Measurements from ENCODE around the gene TRAPPC10.
"Not testable (repeated sequence)": the region's sequence is repeated elsewhere in the genome, so short reads cannot be mapped to it uniquely, and the experiment has no call there.

Gene TRAPPC10

DNA sequence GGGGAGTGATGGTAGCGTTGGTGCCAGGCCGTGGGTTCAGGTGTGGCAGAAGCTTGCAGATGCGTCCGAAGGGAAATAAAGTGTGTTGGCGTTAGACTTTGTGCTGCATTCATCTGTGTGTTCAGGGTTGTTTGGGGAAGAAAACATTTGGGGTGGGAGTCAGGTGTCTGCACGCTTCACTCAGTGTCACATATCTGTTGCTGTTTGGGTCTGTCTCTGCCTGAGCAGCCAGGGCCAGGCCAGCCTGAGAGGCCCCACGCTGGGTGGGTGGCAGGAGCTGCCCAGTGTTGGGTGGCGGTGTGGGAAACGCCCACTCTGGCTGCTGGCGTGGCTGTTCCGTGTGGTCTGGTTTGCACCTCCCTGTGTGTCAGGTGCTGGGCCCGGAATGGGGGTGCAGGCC lies 133.5 kb downstream of the TRAPPC10 start:
- not testable (repeated sequence) for DNase-seq (ENCODE audit: low spot score)

GRCh38 chr21:44147108-44147507 lies 135.0 kb downstream of the TRAPPC10 start:
- DNase-seq (ENCODE audit: low spot score): not testable (repeated sequence)

GRCh38 chr21:44150255-44150654 lies 138.1 kb downstream of the TRAPPC10 start:
- DNase-seq (ENCODE audit: low spot score): not testable (repeated sequence)

GRCh38 chr21:44153214-44153888 lies 141.2 kb downstream of the TRAPPC10 start:
- not testable (repeated sequence) for DNase-seq (ENCODE audit: low spot score)

DNA sequence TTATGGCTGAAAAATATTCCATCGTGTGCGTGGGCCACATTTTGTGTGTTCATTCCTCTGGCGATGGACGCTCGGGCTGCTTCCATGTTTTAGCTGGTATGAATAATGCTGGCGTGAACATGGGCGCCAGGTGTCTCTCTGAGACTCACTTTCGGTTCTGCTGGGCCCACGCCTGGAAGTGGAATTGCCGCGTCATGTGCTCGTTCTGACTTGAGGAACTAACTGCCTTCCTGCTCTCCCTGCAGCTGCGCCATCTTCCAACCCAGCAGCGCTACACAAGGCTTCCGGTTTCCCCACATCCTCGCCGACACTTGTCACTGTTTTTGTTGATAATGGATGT lies 141.8 kb downstream of the TRAPPC10 start:
- DNase-seq (ENCODE audit: low spot score): peak; percentile 32

- DNase-seq (ENCODE audit: low spot score): not testable (repeated sequence)
Measured at GRCh38 chr21:44154816-44155230, 142.7 kb downstream of the TRAPPC10 start.

DNA sequence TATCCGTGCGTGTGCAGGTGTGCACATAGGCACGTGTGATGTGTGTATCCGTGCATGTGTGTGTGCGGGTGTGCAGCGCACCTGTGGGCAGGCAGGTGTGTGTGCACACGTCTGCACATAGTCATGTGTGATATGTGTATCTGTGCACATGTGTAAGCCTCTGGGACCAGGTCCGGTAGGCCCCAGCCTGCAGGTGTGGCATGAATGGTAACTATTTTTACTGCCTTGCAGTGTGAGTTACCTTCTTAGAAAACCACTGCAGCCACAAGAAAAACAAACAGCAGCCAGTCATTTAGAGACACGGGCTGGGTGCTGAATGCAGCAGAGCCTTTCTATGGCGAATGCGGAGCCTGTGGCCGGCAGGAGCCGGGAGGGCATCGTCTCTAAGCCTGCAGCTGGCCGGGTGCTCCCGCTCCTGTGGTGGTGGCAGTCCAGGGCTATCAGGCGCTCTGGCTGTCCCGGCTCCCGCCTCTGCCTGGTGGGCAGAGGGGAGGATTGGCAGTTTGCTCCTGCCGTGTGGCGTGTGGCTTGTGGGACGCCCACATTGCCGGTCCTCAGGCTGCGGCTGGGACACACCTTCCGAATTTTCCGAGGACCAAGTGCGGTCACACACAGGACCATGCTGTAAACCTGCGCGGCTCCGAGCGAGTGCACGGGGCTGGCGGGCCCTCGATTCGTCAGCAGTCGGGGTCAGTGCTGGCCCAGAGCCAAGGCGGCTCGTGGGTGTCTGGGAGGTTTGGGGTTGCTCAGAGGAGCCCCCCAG lies 143.3 kb downstream of the TRAPPC10 start:
- DNase-seq (ENCODE audit: low spot score): not testable (repeated sequence)

GRCh38 chr21:44155994-44156380 lies 143.9 kb downstream of the TRAPPC10 start:
- not testable (repeated sequence) for DNase-seq (ENCODE audit: low spot score)

Data from activated CD4-positive, alpha-beta T cell treated with anti-CD3 and anti-CD28 coated beads, Interleukin-2, Interleukin-4, amounts not matched to agents 100 ng/mL and 50 ng/mL, durations not matched to agents 16 hours and 8 hours (primary cell).